ENCODE data around the gene FCN1. TPM values are rescaled to one million over a fixed set of nuclear protein-coding genes. Genes with fewer than 3 reads are reported as not detected.

Gene FCN1
- total RNA-seq, 1 experiment from 2014 or later: not detected

DNA sequence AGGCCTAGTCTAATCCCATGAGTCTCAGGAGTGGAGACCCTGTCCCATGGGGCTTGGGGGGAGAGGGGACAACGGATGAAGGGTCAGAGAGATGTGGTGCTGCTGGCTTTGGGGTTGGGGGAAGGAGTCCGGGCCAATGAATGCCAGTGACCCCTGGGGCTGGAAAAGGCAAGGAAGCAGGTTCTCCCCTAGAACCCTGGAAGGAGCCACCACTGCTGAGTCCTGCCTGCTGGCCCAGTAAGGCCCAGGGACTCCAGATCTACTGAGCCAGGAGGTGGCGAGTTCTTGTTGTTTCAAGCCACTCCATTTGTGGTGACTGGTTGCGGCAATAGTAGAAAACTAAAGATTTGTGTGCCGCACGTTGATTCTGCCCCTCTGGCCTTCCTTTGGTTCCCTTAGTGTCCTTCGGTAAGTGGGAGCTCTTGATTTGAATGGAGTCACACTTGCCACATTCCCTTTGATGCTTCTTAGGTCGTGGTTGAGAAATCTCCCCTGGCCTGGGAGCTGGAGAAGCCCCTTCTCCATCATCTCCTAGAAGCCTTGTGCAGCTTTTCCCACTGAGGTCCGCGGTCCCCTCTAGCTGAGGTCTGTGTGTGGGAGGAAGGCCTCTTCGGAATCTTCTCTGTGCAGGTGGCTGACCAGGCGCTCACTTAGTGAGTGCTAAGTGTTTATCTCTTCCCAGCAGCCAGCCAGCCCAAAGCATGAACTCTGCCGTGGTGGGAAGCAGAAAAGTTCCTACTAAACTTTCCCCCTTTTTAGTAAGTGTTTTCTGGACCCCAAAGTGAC lies 9.0 kb downstream of the FCN1 start:
- Histone ChIP-seq H3K9me2 (replicated peaks; ENCODE audit: low read length) (no peaks in the 10 kb centered on the region), H3K4me2 (ENCODE audit: low read length) (no peak overlapping the region), H3K4me3 (ENCODE audit: low read length) (no peak overlapping the region), H3K79me2 (ENCODE audit: low read length) (no peaks in the 10 kb centered on the region), H3K9ac (ENCODE audit: low read length) (no peak overlapping the region), H3K27me3 (ENCODE audit: low read length) (peaks cover 12% of the 10 kb centered on the region), H3K4me1 (ENCODE audit: insufficient read depth, low read length) (no peaks in the 10 kb centered on the region), H4K20me1 (ENCODE audit: low read length) (no peaks in the 10 kb centered on the region), H3F3A (ENCODE audit: low read length, unreplicated experiment) (no peaks in the 10 kb centered on the region), H2AFZ (ENCODE audit: low read length) (no peak overlapping the region), H3K9me3 (ENCODE audit: low read length) (no peaks in the 10 kb centered on the region), H3K27ac (ENCODE audit: low read length) (no peak overlapping the region), H3K36me3 (ENCODE audit: low read depth, low read length) (no peaks in the 10 kb centered on the region)
- intact Hi-C loops (cut with micrococcal nuclease): no loop called here
- no peak for DNase-seq
- POLR2A ChIA-PET (ENCODE audit: unreplicated experiment): no interaction called here
- no TSS peak for BruUV-seq (replicated peaks)
- ATAC-seq: no peak
- TF ChIP-seq EZH2 (IDR thresholded peaks at IDR 0.05; ENCODE audit: low read length, unreplicated experiment) (no peak), EZH2phosphoT487 (IDR thresholded peaks at IDR 0.05; ENCODE audit: borderline replicate concordance, low read length) (no peak)
- TF ChIP-seq, protein P1, sequence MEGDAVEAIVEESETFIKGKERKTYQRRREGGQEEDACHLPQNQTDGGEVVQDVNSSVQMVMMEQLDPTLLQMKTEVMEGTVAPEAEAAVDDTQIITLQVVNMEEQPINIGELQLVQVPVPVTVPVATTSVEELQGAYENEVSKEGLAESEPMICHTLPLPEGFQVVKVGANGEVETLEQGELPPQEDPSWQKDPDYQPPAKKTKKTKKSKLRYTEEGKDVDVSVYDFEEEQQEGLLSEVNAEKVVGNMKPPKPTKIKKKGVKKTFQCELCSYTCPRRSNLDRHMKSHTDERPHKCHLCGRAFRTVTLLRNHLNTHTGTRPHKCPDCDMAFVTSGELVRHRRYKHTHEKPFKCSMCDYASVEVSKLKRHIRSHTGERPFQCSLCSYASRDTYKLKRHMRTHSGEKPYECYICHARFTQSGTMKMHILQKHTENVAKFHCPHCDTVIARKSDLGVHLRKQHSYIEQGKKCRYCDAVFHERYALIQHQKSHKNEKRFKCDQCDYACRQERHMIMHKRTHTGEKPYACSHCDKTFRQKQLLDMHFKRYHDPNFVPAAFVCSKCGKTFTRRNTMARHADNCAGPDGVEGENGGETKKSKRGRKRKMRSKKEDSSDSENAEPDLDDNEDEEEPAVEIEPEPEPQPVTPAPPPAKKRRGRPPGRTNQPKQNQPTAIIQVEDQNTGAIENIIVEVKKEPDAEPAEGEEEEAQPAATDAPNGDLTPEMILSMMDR (conservative IDR thresholded peaks at IDR 0.05; ENCODE audit: low read depth, low read length): no peak
- CTCF ChIA-PET: no interaction called here

DNA sequence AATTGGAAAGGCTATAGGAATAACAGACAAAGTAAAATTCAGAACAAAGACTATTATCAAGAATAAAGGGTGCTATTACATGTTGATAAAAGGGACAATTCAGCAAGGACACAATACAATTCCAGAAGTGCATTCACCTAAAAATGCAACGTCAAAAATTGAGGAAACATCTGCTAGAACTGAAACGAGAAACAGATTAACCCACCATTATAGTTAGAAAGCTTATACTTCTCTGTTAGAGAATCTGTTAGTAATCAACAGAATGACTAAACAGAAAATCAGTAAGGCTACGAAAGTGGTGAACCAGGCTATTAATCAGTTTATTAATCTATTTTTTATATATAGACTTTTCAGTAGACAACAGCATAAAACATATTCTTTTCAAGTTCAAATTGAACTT lies 14.8 kb downstream of the FCN1 start:
- no peak for ATAC-seq

DNA sequence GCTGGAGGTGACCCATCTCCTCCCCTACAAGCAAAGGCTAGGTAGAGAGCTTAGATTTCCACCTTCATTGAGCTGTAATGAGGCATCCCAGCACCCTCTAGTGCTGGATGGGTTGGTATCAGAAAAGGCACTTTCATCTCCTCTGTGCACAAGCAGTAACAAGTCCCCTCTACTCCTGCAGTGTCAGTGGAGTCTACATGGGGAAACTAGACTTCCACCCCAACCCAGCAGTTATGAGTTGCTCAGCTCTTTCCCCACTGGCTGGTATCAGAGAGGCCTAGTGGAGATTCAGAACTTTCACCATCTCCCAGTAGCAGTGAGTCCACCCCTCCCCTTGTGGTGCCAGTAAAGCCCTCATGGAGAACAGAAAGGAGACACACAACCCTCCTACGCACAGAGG lies 17.9 kb downstream of the FCN1 start:
- no TSS peak for BruUV-seq (replicated peaks)
- H3K4me3 ChIP-seq (ENCODE audit: low read length): no peak overlapping the region
- intact Hi-C loops (cut with micrococcal nuclease): no loop called here
- H3F3A ChIP-seq (ENCODE audit: low read length, unreplicated experiment): no peaks in the 10 kb centered on the region
- H3K27me3 ChIP-seq (ENCODE audit: low read length): no peaks in the 10 kb centered on the region
- no peaks in the 10 kb centered on the region for H3K9me3 ChIP-seq (ENCODE audit: low read length)
- H3K4me2 ChIP-seq (ENCODE audit: low read length): no peak overlapping the region
- H3K4me1 ChIP-seq (ENCODE audit: insufficient read depth, low read length): peaks cover 13% of the 10 kb centered on the region
- H3K9ac ChIP-seq (ENCODE audit: low read length): no peak overlapping the region
- ChIA-PET CTCF (no interaction called here), POLR2A (ENCODE audit: unreplicated experiment) (no interaction called here)
- DNase-seq: no peak
- H4K20me1 ChIP-seq (ENCODE audit: low read length): no peaks in the 10 kb centered on the region
- H2AFZ ChIP-seq (ENCODE audit: low read length): no peak overlapping the region
- TF ChIP-seq EZH2 (IDR thresholded peaks at IDR 0.05; ENCODE audit: low read length, unreplicated experiment): no peak
- TF ChIP-seq, protein P1 (conservative IDR thresholded peaks at IDR 0.05; ENCODE audit: low read depth, low read length): no peak
- no peak for TF ChIP-seq EZH2phosphoT487 (IDR thresholded peaks at IDR 0.05; ENCODE audit: borderline replicate concordance, low read length)
- H3K79me2 ChIP-seq (ENCODE audit: low read length): no peaks in the 10 kb centered on the region
- no peaks in the 10 kb centered on the region for H3K36me3 ChIP-seq (ENCODE audit: low read depth, low read length)
- H3K9me2 ChIP-seq (replicated peaks; ENCODE audit: low read length): no peaks in the 10 kb centered on the region
- no peak overlapping the region for H3K27ac ChIP-seq (ENCODE audit: low read length)
- no peak for ATAC-seq

More for the DNA sequence above, 14.8 kb downstream of the FCN1 start:
- no peaks in the 10 kb centered on the region for H4K20me1 ChIP-seq (ENCODE audit: low read length)
- no peaks in the 10 kb centered on the region for H3K36me3 ChIP-seq (ENCODE audit: low read depth, low read length)
- H3K4me2 ChIP-seq (ENCODE audit: low read length): no peak overlapping the region
- H3K4me1 ChIP-seq (ENCODE audit: insufficient read depth, low read length): no peaks in the 10 kb centered on the region
- H2AFZ ChIP-seq (ENCODE audit: low read length): no peak overlapping the region
- no peak for DNase-seq
- H3K27ac ChIP-seq (ENCODE audit: low read length): no peak overlapping the region
- H3K9ac ChIP-seq (ENCODE audit: low read length): no peak overlapping the region
- intact Hi-C loops (cut with micrococcal nuclease): no loop called here
- BruUV-seq (replicated peaks): no TSS peak
- no peaks in the 10 kb centered on the region for H3K9me2 ChIP-seq (replicated peaks; ENCODE audit: low read length)
- H3K9me3 ChIP-seq (ENCODE audit: low read length): no peaks in the 10 kb centered on the region
- TF ChIP-seq, protein P1 (conservative IDR thresholded peaks at IDR 0.05; ENCODE audit: low read depth, low read length): no peak
- no peak for TF ChIP-seq EZH2phosphoT487 (IDR thresholded peaks at IDR 0.05; ENCODE audit: borderline replicate concordance, low read length)
- no peak for TF ChIP-seq EZH2 (IDR thresholded peaks at IDR 0.05; ENCODE audit: low read length, unreplicated experiment)
- peaks cover 12% of the 10 kb centered on the region for H3K27me3 ChIP-seq (ENCODE audit: low read length)
- ChIA-PET POLR2A (ENCODE audit: unreplicated experiment) (no interaction called here), CTCF (no interaction called here)
- H3F3A ChIP-seq (ENCODE audit: low read length, unreplicated experiment): no peaks in the 10 kb centered on the region
- no peaks in the 10 kb centered on the region for H3K79me2 ChIP-seq (ENCODE audit: low read length)
- H3K4me3 ChIP-seq (ENCODE audit: low read length): no peak overlapping the region
